CD4-positive, alpha-beta T cell (primary cell): ENCODE results near the gene DBH. TPM values are rescaled to one million over a fixed set of nuclear protein-coding genes. Genes with fewer than 3 reads are reported as not detected.

Experiments
- ATAC-seq: fragments of 200-7000 bp; cut with Tn5 transposase; one replicate; pipeline ENCODE4 v1.10.0; 2022; ENCODE audit warnings: mild to moderate bottlenecking; ENCODE audit not compliant: poor library complexity
- CTCF ChIA-PET: fragments of 350-600 bp; sonication (Branson Sonifier 250); formaldehyde crosslinking; loops from one replicate; lab custom pipeline; 2021; ENCODE audit warnings: antibody characterized with exemption, inconsistent platforms; lab: Charles Lee
- POLR2A ChIA-PET: fragments of 350-600 bp; sonication (Branson Sonifier 250); formaldehyde crosslinking; loops from one replicate; lab custom pipeline; 2021; ENCODE audit warnings: antibody characterized with exemption, inconsistent platforms; lab: Charles Lee
- DNase-seq, 14 experiments: peaks; one replicate each; pipeline ENCODE4 v3.0.0-alpha.2; 2013 to 2020; ENCODE audit warnings: mixed read lengths in 2 of 14
- H3K27ac ChIP-seq, 2 donors: one replicate each; pipeline versions ENCODE4 v1.5.1 to v1.7.0; 2013; ENCODE audit warnings: low read length in 2 of 2, low read depth in 1 of 2, mild to moderate bottlenecking in 1 of 2
- H3K27me3 ChIP-seq, 2 experiments: 1 replicate in 1 of 2; 2 replicates in 1 of 2; pipeline versions ENCODE4 v1.6.1 to v1.7.0; 2013; ENCODE audit warnings: low read length in 2 of 2, control low read depth in 1 of 2, mild to moderate bottlenecking in 1 of 2, moderate library complexity in 1 of 2; ENCODE audit not compliant: insufficient read depth in 2 of 2, control insufficient read depth in 1 of 2
- H3K36me3 ChIP-seq: one replicate; pipeline ENCODE4 v1.6.1; 2013; ENCODE audit warnings: low read length, control low read depth; ENCODE audit not compliant: insufficient read depth
- H3K4me1 ChIP-seq: one replicate; pipeline ENCODE4 v1.6.1; 2013; ENCODE audit warnings: low read length, control low read depth; ENCODE audit not compliant: insufficient read depth
- H3K4me3 ChIP-seq: one replicate; pipeline ENCODE4 v1.5.1; 2013; ENCODE audit warnings: mild to moderate bottlenecking, low read length, moderate library complexity
- H3K9me3 ChIP-seq, 2 experiments: 1 replicate in 1 of 2; 2 replicates in 1 of 2; pipeline versions ENCODE4 v1.6.1 to v1.7.0; 2013; ENCODE audit warnings: low read length in 2 of 2, mild to moderate bottlenecking in 2 of 2, control low read depth in 1 of 2, moderate library complexity in 1 of 2; ENCODE audit not compliant: control insufficient read depth in 1 of 2, insufficient read depth in 1 of 2
- H3K27ac Mint-ChIP-seq: one replicate; pipeline ENCODE4 v1.8.0; 2020; ENCODE audit warnings: mixed read lengths
- H3K27me3 Mint-ChIP-seq: one replicate; pipeline ENCODE4 v1.8.0; 2021; ENCODE audit warnings: mixed read lengths
- H3K36me3 Mint-ChIP-seq: one replicate; pipeline ENCODE4 v1.8.0; 2021; ENCODE audit warnings: low read depth, mixed read lengths
- H3K4me1 Mint-ChIP-seq: one replicate; pipeline ENCODE4 v1.8.0; 2021; ENCODE audit warnings: low read depth, mixed read lengths
- H3K4me3 Mint-ChIP-seq: one replicate; pipeline ENCODE4 v1.8.0; 2020; ENCODE audit warnings: mild to moderate bottlenecking, mixed read lengths
- H3K9me3 Mint-ChIP-seq: one replicate; pipeline ENCODE4 v1.8.0; 2020; ENCODE audit warnings: mixed read lengths
- intact Hi-C, 2 experiments: fragments of 100-400 bp; cut with DNase I in 1 of 2; cut with micrococcal nuclease in 1 of 2; formaldehyde crosslinking; loops; one replicate each; pipeline versions ENCODE4 v1.15.1 to v1.9.0; 2023 to 2025; cut with DNase I, micrococcal nuclease
- total RNA-seq, 174 experiments: library from RNA in 2 of 174; stranded (reverse) in 2 of 174; gene quantifications; one replicate each; pipeline ENCODE4 v1.2.3 and lab custom pipeline; 2021 to 2026
- TF ChIP-seq, protein P1 (sequence below): fragments of 200-600 bp; IDR thresholded peaks from one replicate; pipeline ENCODE4 v1.8.0; 2022; ENCODE audit warnings: antibody characterized with exemption, mild to moderate bottlenecking

Gene DBH
- total RNA-seq, 2 experiments from 2014 or later = 1.7 to 1.8 TPM

DNA sequence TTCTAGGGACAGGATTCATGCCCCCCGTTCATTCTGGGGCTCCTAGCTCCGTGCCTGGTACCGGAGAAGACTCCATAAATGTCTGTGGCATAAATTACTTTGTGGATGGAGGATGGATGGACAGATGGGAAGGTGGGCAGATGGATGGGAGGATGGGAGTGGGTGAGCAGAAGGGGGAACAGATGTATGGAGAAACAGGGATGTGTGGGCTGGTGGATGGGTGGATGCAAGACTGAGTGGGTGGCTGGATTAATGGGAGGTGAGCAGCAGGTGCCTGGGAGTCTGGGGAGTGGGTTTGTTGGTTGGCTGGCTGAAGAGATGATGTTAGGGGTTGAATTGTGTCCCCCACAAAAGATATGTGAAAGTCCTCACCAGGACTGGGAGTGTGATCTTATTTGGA lies 58.5 kb downstream of the DBH start:
- intact Hi-C loops = no loop called here
- Histone ChIP-seq H3K4me1 (peaks cover 12% of the 10 kb centered on the region), H3K4me3 (no peak overlapping the region), H3K9me3 (no peaks in the 10 kb centered on the region), H3K36me3 (peaks cover 32% of the 10 kb centered on the region), H3K27me3 (no peaks in the 10 kb centered on the region), H3K27ac (no peak overlapping the region)
- no peak for ATAC-seq
- peaks cover 30% of the 10 kb centered on the region for H3K4me1 Mint-ChIP-seq
- TF ChIP-seq, protein P1, sequence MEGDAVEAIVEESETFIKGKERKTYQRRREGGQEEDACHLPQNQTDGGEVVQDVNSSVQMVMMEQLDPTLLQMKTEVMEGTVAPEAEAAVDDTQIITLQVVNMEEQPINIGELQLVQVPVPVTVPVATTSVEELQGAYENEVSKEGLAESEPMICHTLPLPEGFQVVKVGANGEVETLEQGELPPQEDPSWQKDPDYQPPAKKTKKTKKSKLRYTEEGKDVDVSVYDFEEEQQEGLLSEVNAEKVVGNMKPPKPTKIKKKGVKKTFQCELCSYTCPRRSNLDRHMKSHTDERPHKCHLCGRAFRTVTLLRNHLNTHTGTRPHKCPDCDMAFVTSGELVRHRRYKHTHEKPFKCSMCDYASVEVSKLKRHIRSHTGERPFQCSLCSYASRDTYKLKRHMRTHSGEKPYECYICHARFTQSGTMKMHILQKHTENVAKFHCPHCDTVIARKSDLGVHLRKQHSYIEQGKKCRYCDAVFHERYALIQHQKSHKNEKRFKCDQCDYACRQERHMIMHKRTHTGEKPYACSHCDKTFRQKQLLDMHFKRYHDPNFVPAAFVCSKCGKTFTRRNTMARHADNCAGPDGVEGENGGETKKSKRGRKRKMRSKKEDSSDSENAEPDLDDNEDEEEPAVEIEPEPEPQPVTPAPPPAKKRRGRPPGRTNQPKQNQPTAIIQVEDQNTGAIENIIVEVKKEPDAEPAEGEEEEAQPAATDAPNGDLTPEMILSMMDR = no peak
- no peaks in the 10 kb centered on the region for H3K27me3 Mint-ChIP-seq
- H3K36me3 Mint-ChIP-seq = peaks cover 48% of the 10 kb centered on the region
- DNase-seq = no peak
- no peaks in the 10 kb centered on the region for H3K9me3 Mint-ChIP-seq
- no peak overlapping the region for H3K27ac Mint-ChIP-seq
- ChIA-PET CTCF (no interaction called here), POLR2A (interaction anchor here (1.8 to 4.1 kb wide), 2 partner anchors 8 to 18 kb away, joined by 4 to 19 read pairs; no protein-coding TSS in a partner anchor)
- no peak overlapping the region for H3K4me3 Mint-ChIP-seq

DNA sequence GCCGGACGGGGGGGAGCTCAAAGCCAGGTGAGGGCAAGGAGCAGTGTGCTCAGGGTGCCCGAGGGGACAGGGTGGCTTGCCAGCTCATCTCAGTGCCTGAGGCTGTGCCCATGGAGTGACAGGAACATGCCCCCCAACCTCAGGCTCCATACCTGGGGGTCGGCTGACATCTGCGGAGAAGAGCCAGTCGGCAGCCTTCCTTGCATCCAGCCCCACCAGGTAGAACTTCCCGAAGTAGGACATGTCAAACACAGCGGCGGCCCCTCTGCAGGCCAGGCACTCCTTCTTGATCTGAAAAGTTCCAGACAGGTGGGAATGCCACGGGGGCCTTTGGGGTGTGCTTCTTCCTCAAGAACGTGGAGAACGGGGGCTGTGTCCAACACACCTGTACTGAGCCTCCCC lies 59.9 kb downstream of the DBH start:
- Mint-ChIP-seq H3K4me3 (no peak overlapping the region), H3K27ac (no peak overlapping the region), H3K9me3 (no peaks in the 10 kb centered on the region), H3K4me1 (peaks cover 43% of the 10 kb centered on the region), H3K27me3 (no peaks in the 10 kb centered on the region), H3K36me3 (peaks cover 43% of the 10 kb centered on the region)
- CTCF ChIA-PET = no interaction called here
- H3K9me3 ChIP-seq = no peaks in the 10 kb centered on the region
- no peak overlapping the region for H3K27ac ChIP-seq
- TF ChIP-seq, protein P1 = no peak
- no peak for DNase-seq
- ATAC-seq = no peak
- H3K27me3 ChIP-seq = no peaks in the 10 kb centered on the region
- H3K4me1 ChIP-seq = peaks cover 26% of the 10 kb centered on the region
- no peak overlapping the region for H3K4me3 ChIP-seq
- POLR2A ChIA-PET = interaction anchor here (1.2 kb wide), 1 partner anchor 11 kb away, joined by 3 read pairs; no protein-coding TSS in a partner anchor
- H3K36me3 ChIP-seq = peaks cover 27% of the 10 kb centered on the region
- intact Hi-C loops = no loop called here

DNA sequence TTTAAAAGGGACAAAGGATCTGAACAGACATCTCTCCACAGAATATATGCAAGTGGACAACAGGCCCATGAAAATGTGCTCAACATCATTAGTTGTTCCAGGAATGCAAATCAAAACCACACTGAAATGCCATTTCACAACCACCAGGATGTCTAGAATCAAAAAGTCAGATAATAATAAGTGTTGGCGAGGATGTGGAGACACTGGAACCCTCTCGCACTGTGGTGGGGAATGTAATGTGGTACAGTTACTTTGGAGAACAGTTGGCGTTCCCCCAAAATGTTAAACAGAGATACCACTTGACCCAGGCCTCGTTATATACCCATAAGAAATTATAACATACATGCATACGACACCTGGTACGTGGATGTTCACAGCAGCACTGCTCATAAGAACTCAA lies 63.4 kb downstream of the DBH start:
- H3K9me3 ChIP-seq = peaks cover 0 to 2% of the 10 kb centered on the region in 2 experiments
- Mint-ChIP-seq H3K27me3 (no peaks in the 10 kb centered on the region), H3K4me3 (no peak overlapping the region), H3K36me3 (peaks cover 17% of the 10 kb centered on the region), H3K9me3 (no peaks in the 10 kb centered on the region), H3K27ac (peak overlapping the region; percentile 98), H3K4me1 (peaks cover 73% of the 10 kb centered on the region)
- H3K36me3 ChIP-seq = peaks cover 7% of the 10 kb centered on the region
- H3K27me3 ChIP-seq = no peaks in the 10 kb centered on the region
- ATAC-seq = no peak
- DNase-seq = peak in 1 of 14 experiments; percentile 3
- POLR2A ChIA-PET = interaction anchor here (3.0 to 5.4 kb wide), 4 partner anchors 15 to 43 kb away, joined by 10 to 104 read pairs (median 25); no protein-coding TSS in a partner anchor
- intact Hi-C loops = no loop called here
- TF ChIP-seq, protein P1 = no peak
- CTCF ChIA-PET = no interaction called here
- H3K4me3 ChIP-seq = no peak overlapping the region
- peaks cover 56% of the 10 kb centered on the region for H3K4me1 ChIP-seq
- peak overlapping the region in 1 of 2 donors; percentile 33 for H3K27ac ChIP-seq
